ENCODE measurements around the gene PIK3CB.

The PIK3CB gene

GRCh38 chr3:138812806-138813205 is 21.9 kb downstream of the PIK3CB start:
- H3K36me3 ChIP-seq (ENCODE audit: insufficient read depth, low read length), result no peaks in the 10 kb centered on the region
- peaks cover 14% of the 10 kb centered on the region for H3K4me1 ChIP-seq (ENCODE audit: insufficient read depth, low read length, severe bottlenecking)
- no peak overlapping the region for H2AFZ ChIP-seq (ENCODE audit: low read length)
- no peak overlapping the region for H3K4me2 ChIP-seq (ENCODE audit: low read length)
- no peak overlapping the region for H3K4me3 ChIP-seq (ENCODE audit: low read depth, low read length, poor library complexity, severe bottlenecking)
- no peak overlapping the region for H3K9ac ChIP-seq (ENCODE audit: low read length)
- no peaks in the 10 kb centered on the region for H3K9me2 ChIP-seq (ENCODE audit: low read depth, low read length)
- peaks cover 39% of the 10 kb centered on the region for H3K79me2 ChIP-seq (ENCODE audit: insufficient read depth, low read length)
- H3K27me3 ChIP-seq (ENCODE audit: insufficient read depth, low read length), result no peaks in the 10 kb centered on the region
- no peaks in the 10 kb centered on the region for H3K9me3 ChIP-seq (ENCODE audit: low read length)
- no peak for TF ChIP-seq EZH2 (IDR thresholded peaks at IDR 0.05; ENCODE audit: borderline replicate concordance, low read length)
- TF ChIP-seq, protein P1, sequence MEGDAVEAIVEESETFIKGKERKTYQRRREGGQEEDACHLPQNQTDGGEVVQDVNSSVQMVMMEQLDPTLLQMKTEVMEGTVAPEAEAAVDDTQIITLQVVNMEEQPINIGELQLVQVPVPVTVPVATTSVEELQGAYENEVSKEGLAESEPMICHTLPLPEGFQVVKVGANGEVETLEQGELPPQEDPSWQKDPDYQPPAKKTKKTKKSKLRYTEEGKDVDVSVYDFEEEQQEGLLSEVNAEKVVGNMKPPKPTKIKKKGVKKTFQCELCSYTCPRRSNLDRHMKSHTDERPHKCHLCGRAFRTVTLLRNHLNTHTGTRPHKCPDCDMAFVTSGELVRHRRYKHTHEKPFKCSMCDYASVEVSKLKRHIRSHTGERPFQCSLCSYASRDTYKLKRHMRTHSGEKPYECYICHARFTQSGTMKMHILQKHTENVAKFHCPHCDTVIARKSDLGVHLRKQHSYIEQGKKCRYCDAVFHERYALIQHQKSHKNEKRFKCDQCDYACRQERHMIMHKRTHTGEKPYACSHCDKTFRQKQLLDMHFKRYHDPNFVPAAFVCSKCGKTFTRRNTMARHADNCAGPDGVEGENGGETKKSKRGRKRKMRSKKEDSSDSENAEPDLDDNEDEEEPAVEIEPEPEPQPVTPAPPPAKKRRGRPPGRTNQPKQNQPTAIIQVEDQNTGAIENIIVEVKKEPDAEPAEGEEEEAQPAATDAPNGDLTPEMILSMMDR (IDR thresholded peaks at IDR 0.05; ENCODE audit: low read length), result no peak
- H3K27ac ChIP-seq (ENCODE audit: low read depth, low read length, poor library complexity, severe bottlenecking), result no peak overlapping the region
- H4K20me1 ChIP-seq (ENCODE audit: insufficient read depth, low read length), result no peaks in the 10 kb centered on the region
- H3F3A ChIP-seq (ENCODE audit: insufficient read depth, low read length), result no peaks in the 10 kb centered on the region

GRCh38 chr3:138809500-138810256 is 25.1 kb downstream of the PIK3CB start:
- Histone ChIP-seq H3K4me3 (ENCODE audit: low read depth, low read length, poor library complexity, severe bottlenecking) (no peak overlapping the region), H3K27me3 (ENCODE audit: insufficient read depth, low read length) (no peaks in the 10 kb centered on the region), H3K4me2 (ENCODE audit: low read length) (no peak overlapping the region), H3K9ac (ENCODE audit: low read length) (no peak overlapping the region), H2AFZ (ENCODE audit: low read length) (no peak overlapping the region), H4K20me1 (ENCODE audit: insufficient read depth, low read length) (no peaks in the 10 kb centered on the region), H3K4me1 (ENCODE audit: insufficient read depth, low read length, severe bottlenecking) (peaks cover 10% of the 10 kb centered on the region), H3K36me3 (ENCODE audit: insufficient read depth, low read length) (no peaks in the 10 kb centered on the region; the same call in 1 of the 2 replicates), H3K79me2 (ENCODE audit: insufficient read depth, low read length) (peaks cover 27% of the 10 kb centered on the region; the same call in 1 of the 2 replicates), H3K27ac (ENCODE audit: low read depth, low read length, poor library complexity, severe bottlenecking) (no peak overlapping the region), H3K9me3 (ENCODE audit: low read length) (no peaks in the 10 kb centered on the region), H3F3A (ENCODE audit: insufficient read depth, low read length) (no peaks in the 10 kb centered on the region), H3K9me2 (ENCODE audit: low read depth, low read length) (no peaks in the 10 kb centered on the region)
- TF ChIP-seq, protein P1 (IDR thresholded peaks at IDR 0.05; ENCODE audit: low read length), result no peak
- TF ChIP-seq EZH2 (IDR thresholded peaks at IDR 0.05; ENCODE audit: borderline replicate concordance, low read length), result no peak

DNA sequence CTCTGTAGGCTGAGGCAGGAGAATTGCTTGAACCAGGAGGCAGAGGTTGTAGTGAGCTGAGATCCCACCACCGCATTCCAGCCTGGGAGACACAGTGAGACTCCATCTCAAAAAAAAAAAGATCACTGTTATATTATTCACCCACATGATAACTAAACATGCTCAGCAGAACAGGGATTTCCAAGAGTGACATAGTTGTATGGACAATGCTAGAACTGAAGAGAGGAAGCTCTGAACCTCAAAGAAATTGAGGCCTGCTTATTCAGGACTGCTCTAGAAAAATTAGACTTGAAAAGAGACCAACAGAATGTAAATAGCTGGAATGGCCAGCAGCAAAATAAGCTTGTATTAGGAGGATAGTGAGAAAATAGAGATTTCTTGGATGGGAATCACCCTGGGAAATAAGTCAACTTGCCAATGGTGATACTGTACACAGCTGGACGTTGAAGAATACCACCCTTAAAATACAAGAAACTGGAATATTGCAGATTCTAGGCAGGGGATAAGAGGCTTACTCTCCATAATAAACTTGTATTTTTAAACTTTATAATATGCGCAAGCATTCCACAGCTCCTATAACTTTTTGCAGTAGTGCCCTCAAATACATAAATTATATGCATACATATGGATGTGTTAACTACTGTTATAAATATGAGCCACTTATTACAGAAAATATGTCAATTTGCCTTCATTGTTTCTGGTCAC is 28.2 kb downstream of the PIK3CB start:
- Histone ChIP-seq H3F3A (ENCODE audit: insufficient read depth, low read length) (no peaks in the 10 kb centered on the region), H3K9ac (ENCODE audit: low read length) (no peak overlapping the region), H3K27ac (ENCODE audit: low read depth, low read length, poor library complexity, severe bottlenecking) (no peak overlapping the region), H3K4me3 (ENCODE audit: low read depth, low read length, poor library complexity, severe bottlenecking) (no peak overlapping the region), H4K20me1 (ENCODE audit: insufficient read depth, low read length) (no peaks in the 10 kb centered on the region), H2AFZ (ENCODE audit: low read length) (no peak overlapping the region), H3K79me2 (ENCODE audit: insufficient read depth, low read length) (peaks cover 20% of the 10 kb centered on the region; the same call in 1 of the 2 replicates), H3K27me3 (ENCODE audit: insufficient read depth, low read length) (no peaks in the 10 kb centered on the region), H3K4me1 (ENCODE audit: insufficient read depth, low read length, severe bottlenecking) (peaks cover 10% of the 10 kb centered on the region), H3K9me3 (ENCODE audit: low read length) (no peaks in the 10 kb centered on the region), H3K4me2 (ENCODE audit: low read length) (no peak overlapping the region), H3K36me3 (ENCODE audit: insufficient read depth, low read length) (no peaks in the 10 kb centered on the region; the same call in 1 of the 2 replicates), H3K9me2 (ENCODE audit: low read depth, low read length) (no peaks in the 10 kb centered on the region)
- TF ChIP-seq EZH2 (IDR thresholded peaks at IDR 0.05; ENCODE audit: borderline replicate concordance, low read length), result no peak
- TF ChIP-seq, protein P1 (IDR thresholded peaks at IDR 0.05; ENCODE audit: low read length), result no peak

Data from OCI-LY1 (cell line).